ENCODE measurements around the gene PAPPA2. TPM values are rescaled to one million over a fixed set of nuclear protein-coding genes. Genes with fewer than 3 reads are reported as not detected.
"Not testable (repeated sequence)": the region's sequence is repeated elsewhere in the genome, so short reads cannot be mapped to it uniquely, and the experiment has no call there.

PAPPA2 gene
- total RNA-seq, 6 experiments from 2014 or later: 0.53 to 14.8 (median 2.9) TPM

DNA sequence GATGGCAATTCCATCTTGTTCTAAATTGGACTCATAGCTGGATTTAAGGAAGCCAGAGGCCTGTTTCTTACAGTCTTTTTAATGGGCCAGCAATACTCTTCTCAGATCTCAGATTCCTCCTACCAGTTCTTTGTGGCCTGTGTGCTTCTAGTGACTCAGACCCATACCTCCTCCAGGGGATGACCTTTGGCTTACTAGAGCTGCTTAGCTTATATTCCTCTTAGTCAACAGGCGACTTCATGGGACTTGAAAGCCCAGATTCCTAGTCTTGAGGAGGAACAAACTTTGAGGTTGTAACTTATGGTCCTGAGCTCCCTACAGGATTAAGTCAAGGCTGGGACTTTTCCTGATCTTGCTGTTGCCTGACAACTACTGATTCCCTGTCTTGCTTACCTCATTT, 12.4 kb upstream of the PAPPA2 start:
- 64% methylated on average over 1 of the region's 1 CpG for WGBS (ENCODE audit: insufficient coverage, low coverage, low lambda C conversion rate, missing lambda C conversion rate)

GRCh38 chr1:176451741-176452140, 11.2 kb upstream of the PAPPA2 start:
- ATAC-seq; H3K9me3 ChIP-seq; DNase-seq; intact Hi-C loops (cut with DNase I); H3K36me3 ChIP-seq; H3K27me3 ChIP-seq; H3K4me3 ChIP-seq; H3K4me1 ChIP-seq; H3K27ac ChIP-seq: not testable (repeated sequence)
- WGBS (ENCODE audit: insufficient coverage, low coverage, low lambda C conversion rate, missing lambda C conversion rate): 70% methylated on average over 2 of the region's 2 CpGs

More for the DNA sequence above, 12.4 kb upstream of the PAPPA2 start:
- no peaks in the 10 kb centered on the region for H3K4me1 ChIP-seq
- H3K36me3 ChIP-seq: no peaks in the 10 kb centered on the region
- DNase-seq: no peak
- H3K4me3 ChIP-seq: no peak overlapping the region
- no peak for TF ChIP-seq POLR2A (IDR thresholded peaks at IDR 0.05)
- TF ChIP-seq, protein P1, sequence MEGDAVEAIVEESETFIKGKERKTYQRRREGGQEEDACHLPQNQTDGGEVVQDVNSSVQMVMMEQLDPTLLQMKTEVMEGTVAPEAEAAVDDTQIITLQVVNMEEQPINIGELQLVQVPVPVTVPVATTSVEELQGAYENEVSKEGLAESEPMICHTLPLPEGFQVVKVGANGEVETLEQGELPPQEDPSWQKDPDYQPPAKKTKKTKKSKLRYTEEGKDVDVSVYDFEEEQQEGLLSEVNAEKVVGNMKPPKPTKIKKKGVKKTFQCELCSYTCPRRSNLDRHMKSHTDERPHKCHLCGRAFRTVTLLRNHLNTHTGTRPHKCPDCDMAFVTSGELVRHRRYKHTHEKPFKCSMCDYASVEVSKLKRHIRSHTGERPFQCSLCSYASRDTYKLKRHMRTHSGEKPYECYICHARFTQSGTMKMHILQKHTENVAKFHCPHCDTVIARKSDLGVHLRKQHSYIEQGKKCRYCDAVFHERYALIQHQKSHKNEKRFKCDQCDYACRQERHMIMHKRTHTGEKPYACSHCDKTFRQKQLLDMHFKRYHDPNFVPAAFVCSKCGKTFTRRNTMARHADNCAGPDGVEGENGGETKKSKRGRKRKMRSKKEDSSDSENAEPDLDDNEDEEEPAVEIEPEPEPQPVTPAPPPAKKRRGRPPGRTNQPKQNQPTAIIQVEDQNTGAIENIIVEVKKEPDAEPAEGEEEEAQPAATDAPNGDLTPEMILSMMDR (IDR thresholded peaks at IDR 0.05): no peak
- no peak for ATAC-seq
- H3K9me3 ChIP-seq: no peaks in the 10 kb centered on the region
- intact Hi-C loops (cut with DNase I): no loop called here
- H3K27me3 ChIP-seq: no peaks in the 10 kb centered on the region
- no peak overlapping the region for H3K27ac ChIP-seq

DNA sequence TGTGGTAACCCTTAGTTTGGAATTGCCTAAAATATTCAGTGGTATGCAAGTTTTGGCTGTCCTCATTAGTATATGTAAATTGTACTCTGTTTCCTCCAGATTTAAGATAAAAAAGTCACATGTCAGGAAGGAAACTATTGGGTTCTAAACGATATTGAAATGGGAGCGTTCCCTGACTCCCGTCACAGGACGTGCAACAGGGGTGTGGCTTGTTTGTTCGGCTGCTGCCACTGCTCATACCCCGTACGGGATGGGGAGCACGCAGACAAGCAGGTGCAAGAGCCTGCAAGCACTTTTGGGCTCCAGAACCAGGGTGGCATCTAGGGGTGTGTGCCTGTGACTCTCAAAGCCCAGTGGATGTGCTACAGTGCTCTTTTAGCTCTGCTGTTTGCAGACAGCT, 6.2 kb upstream of the PAPPA2 start:
- WGBS (ENCODE audit: insufficient coverage, low coverage, low lambda C conversion rate, missing lambda C conversion rate): 50% methylated on average over 2 of the region's 8 CpGs
- H3K27me3 ChIP-seq: no peaks in the 10 kb centered on the region
- intact Hi-C loops (cut with DNase I): no loop called here

DNA sequence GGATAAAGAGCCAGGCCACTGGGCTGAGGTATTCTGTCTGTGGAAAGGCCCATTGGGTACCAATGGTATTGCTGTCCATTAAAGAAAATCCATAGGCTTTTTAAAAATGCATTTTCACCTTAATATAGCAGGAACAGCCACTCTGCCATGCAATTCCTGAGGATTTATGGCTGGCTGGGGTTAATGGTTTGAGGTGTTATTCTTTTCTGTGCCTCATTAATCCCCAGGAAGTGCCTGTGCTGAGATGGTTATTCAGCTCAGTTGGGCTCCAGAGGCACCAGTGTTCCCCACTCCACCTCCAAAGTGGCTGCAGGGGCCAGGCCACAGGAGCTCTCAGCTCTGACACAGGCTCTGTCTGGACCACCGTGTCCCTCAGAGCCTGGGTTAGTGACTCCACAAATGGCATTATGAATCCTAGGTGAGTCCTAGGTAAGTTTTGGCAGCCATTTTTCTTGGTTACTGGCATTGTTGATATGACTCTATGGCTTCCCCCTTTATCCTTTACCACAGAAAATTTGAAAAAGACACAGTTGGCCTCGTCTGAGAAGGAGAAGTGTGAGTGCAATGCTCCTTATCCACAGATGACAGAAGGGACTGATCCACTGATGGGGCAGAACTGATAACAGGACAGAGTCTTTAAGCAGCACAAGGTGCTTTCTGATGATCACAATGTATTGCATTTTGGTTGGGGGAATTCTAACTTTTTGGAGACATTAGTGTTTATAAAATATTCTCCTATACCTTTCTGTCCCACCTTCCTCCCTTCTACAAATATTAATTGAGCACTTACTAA, 2.2 kb upstream of the PAPPA2 start:
- Histone ChIP-seq H3K4me3 (no peak overlapping the region), H3K27ac (no peak overlapping the region), H3K36me3 (no peaks in the 10 kb centered on the region), H3K27me3 (no peaks in the 10 kb centered on the region), H3K9me3 (no peaks in the 10 kb centered on the region), H3K4me1 (no peaks in the 10 kb centered on the region)
- ATAC-seq (no peak), DNase-seq (no peak)
- intact Hi-C loops (cut with DNase I): no loop called here
- WGBS (ENCODE audit: insufficient coverage, low coverage, low lambda C conversion rate, missing lambda C conversion rate): 37% methylated on average over 2 of the region's 2 CpGs
- TF ChIP-seq POLR2A (IDR thresholded peaks at IDR 0.05): no peak
- TF ChIP-seq, protein P1 (IDR thresholded peaks at IDR 0.05): no peak

More for the DNA sequence above, 6.2 kb upstream of the PAPPA2 start:
- Histone ChIP-seq H3K4me1 (no peaks in the 10 kb centered on the region), H3K36me3 (no peaks in the 10 kb centered on the region), H3K4me3 (no peak overlapping the region), H3K27ac (no peak overlapping the region), H3K9me3 (no peaks in the 10 kb centered on the region)
- TF ChIP-seq, protein P1 (IDR thresholded peaks at IDR 0.05): no peak
- TF ChIP-seq POLR2A (IDR thresholded peaks at IDR 0.05): no peak
- ATAC-seq (no peak), DNase-seq (no peak)

DNA sequence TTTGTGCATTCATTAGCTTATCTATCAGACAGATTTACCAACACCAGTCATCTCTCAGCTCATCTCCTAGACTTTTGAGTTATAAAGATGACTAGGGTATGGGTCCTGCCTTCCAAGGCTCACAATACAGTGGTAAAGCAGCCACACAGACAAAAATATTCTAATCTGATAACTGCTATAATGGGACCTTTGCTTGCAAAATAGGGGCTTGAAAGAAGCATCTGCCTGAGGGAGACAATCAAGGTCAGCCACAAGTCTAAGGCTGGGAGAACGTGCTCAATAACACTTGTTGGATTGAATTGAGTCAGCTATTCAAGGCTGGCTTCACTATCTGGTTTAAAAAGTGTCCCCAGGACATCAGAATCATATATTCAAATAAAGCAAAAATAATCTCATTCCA, 1.4 kb upstream of the PAPPA2 start:
- WGBS (ENCODE audit: insufficient coverage, low coverage, low lambda C conversion rate, missing lambda C conversion rate): 91% methylated on average over 1 of the region's 1 CpG
- Histone ChIP-seq H3K36me3 (no peaks in the 10 kb centered on the region), H3K27ac (no peak overlapping the region), H3K9me3 (no peaks in the 10 kb centered on the region), H3K4me3 (no peak overlapping the region), H3K4me1 (no peaks in the 10 kb centered on the region), H3K27me3 (no peaks in the 10 kb centered on the region)
- intact Hi-C loops (cut with DNase I): no loop called here
- DNase-seq (no peak), ATAC-seq (no peak)
- TF ChIP-seq, protein P1 (IDR thresholded peaks at IDR 0.05): no peak
- no peak for TF ChIP-seq POLR2A (IDR thresholded peaks at IDR 0.05)

Measured in right lobe of liver (tissue), 6 donors.